ENCODE results near the gene GPC3.
"Not testable (repeated sequence)": the region's sequence is repeated elsewhere in the genome, so short reads cannot be mapped to it uniquely, and the experiment has no call there.

GPC3 gene

DNA sequence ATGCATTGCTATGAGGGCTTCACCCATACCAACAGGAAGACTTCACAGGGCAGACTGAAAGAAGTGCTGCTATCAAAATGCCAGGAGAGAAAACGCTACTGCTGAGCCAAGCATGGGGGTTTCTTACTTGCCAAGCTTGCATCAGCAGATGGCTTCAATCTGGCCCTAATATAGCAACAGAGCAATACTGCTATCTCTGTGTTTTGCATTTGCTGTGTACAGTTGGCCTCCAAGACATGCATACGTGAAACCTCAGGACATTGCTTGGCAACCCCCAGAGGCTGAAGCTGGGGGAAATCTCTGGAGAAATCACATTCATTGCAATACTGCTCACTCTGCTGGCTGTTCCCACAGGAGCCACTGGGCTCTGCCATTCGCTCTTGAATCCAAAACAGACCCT lies 442.9 kb downstream of the GPC3 start:
- no peak for DNase-seq

GRCh38 chrX:133541021-133541420 lies 444.4 kb downstream of the GPC3 start:
- no peak for DNase-seq

DNA sequence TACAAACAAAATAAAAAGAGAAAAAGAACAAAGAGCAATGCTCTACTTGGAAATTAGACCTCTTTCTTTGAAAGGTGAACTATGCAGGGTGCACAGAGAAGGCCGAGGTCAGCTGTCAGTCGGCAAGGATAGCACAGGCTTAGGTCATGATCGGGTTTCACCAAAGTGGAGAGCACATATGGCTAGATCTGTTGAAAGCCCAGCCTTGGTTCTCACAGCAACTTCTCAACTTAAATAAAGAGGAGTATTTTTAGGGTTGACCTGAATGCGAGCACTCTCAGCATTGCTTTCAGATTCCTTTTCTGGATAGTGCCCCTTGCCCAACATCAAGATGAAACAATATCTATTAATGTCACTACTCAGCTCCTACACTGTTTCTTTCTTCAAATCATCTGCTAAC lies 447.2 kb downstream of the GPC3 start:
- DNase-seq = no peak

DNA sequence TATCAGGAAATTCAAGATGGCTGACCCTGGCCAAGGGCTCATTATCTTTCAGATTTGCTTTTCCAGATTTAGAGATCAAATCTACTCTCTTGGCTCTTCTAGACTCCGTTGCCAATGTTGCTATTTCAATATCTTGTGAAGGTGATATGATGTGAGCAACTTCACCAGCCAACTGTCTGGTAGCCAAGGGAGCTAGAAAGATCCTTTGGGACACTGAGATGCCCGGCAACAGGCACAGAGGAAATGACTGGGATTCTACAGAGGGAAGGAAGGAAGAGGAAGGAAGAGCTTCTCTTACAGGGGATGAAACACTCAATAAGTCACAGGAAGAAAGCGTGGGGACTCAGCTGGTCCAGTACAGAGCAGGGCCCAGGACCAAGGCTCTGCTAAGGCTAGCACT lies 448.3 kb downstream of the GPC3 start:
- DNase-seq = no peak

GRCh38 chrX:133535066-133535465 lies 450.3 kb downstream of the GPC3 start:
- DNase-seq = no peak

DNA sequence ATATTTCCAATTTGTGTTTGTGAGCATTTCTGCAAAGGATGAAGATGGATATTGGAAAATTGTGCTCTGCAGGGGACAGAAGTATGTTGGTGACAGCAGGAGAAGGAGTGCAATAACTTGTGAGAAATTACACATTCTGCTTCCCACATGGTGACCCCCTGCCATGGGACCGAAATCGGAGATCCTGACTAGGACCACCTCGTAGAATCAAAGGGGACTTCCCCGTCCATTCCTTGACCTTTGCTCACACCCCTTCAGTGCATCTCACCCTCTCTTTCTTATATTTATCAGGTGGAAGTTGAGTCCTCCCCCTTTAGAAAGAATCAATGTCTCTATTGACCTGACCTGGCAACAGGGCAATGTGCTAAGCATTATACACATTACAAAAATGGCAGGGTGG lies 451.2 kb downstream of the GPC3 start:
- DNase-seq = no peak

DNA sequence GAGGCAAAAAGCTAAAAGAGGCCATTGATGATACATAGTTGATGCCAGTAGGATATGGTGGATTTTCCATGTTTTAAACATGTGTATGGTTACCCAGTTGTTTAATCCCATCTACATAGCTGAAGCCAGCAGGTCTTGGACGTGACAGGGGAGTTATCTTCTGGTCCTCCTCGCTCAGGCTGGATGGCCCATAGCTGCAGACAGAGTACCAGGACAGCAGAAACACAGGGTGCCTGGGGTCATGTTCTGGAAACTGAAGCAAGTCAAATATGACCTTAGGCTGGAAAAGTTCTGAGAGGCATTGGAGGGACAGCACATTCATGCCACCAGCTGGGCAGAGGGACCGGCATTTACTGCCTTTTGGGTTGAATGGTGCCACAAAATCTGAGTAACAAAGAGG lies 452.1 kb downstream of the GPC3 start:
- DNase-seq = no peak

DNA sequence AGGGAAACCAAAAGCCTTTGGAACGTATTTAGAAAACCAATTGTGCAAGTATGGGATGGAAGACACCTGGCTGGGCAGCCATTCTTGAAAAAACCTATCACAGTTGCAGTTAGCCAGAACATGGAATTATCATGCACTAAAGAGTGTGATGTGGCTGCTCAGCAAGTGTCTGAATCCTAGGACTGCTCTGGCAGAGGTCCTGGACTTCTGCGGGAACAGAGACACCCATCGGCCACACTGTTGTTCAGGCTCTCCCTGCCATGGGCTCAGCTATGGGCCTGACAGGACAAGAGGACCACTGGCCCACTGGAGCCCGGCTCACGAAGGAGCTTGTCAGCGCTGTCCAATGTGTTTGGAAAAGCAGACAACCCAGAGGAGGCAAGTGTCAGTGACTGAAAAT lies 454.4 kb downstream of the GPC3 start:
- no peak for DNase-seq

- no peak for DNase-seq
Measured at GRCh38 chrX:133529578-133529977, 455.8 kb downstream of the GPC3 start.

DNA sequence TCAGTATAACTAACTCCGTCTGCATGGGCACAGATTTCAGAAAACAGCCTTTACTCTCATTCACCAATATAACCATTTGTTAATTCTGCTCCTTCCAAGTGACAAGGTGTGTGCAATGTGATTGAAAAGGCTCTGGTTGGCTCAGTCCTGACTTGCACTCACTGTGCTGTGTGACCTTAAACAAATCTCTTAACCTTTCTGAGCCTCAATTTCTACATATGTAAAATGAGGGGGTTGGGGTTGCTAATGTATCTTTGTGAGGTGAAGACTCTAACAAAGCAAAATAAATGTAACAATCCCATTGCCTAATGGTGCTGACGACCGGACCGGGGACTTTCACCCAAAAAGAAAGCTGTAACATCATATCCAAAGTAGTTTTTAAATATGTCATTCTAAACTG lies 457.6 kb downstream of the GPC3 start:
- DNase-seq = no peak

- DNase-seq = no peak
Measured at GRCh38 chrX:133527415-133527814, 458.0 kb downstream of the GPC3 start.

GRCh38 chrX:133526773-133527172 lies 458.6 kb downstream of the GPC3 start:
- DNase-seq = not testable (repeated sequence)

DNA sequence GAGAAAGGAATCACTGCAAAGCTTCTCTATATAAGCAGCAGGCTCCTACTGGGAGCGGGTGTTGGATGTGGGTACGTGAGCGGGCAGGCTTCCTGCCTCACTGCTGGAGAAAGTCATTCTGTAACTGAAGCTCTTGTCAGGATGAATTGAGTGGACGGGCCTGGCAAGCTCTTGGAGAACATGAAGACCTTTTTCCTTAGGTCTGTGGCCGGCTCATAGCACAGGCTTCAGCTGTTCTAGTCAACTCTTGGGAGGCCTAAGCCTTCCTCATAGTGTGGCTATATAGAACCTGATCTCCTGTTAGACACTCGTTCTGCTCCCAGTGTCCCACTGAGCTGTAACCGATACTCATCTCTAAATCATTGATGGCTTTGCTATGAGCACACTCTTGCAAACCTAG lies 461.9 kb downstream of the GPC3 start:
- no peak for DNase-seq

DNA sequence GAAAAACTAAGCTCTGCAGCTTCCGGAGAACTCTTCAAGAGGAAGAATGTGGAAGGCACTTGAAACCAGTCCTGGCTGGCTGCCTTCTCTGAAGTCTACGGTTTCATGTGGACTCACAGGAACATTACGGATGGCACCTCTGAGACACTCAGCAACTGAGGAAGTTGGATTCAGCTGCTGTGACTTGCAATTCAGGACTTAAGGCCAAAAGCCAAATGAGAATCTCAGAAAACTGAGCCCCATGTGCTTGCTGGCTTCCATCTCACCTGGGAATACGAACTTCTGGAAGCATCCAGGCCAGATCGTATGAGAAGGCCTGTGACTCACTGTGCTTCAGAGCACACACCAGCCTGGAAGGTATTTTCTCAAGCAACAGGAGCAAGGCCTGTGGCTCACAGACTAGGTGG lies 462.3 kb downstream of the GPC3 start:
- DNase-seq = no peak

DNA sequence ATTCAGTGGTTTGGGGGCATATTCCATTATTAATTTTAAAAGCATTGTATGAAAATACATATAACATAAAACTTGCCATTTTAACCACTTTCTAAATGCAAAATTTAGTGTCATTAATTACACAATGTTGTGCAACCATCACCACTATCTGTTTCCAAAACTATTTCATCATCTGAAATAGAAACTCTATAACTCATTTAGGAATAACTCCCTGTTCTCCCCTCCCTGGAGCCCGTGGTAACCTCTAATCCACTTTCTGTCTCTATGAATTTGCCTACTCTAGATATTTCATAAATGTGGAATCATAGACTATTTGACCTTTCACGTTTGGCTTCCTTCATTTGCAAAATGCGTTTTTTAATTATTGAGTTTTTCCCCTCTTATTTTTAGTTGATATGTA lies 468.7 kb downstream of the GPC3 start:
- no peak for DNase-seq

GRCh38 chrX:133514486-133514885 lies 470.9 kb downstream of the GPC3 start:
- no peak for DNase-seq

DNA sequence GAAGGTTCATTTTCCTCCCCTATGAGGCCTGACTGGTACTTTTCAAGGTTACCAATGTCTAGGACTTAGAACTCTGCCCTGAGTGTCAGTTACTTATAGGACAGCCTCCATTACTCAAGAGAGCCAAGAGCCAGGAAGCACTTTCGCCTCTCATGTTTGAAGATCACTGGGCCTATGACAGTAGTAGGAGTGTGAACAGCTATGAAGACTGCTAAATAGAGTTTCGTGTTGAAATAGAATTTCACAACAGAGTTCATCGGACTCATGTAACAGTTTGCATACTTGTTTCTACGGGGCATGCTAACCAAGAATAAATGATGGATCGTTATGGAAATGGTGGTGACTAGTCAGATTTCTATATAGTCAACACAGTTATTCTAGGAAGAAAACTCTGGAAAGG lies 472.3 kb downstream of the GPC3 start:
- DNase-seq = no peak

DNA sequence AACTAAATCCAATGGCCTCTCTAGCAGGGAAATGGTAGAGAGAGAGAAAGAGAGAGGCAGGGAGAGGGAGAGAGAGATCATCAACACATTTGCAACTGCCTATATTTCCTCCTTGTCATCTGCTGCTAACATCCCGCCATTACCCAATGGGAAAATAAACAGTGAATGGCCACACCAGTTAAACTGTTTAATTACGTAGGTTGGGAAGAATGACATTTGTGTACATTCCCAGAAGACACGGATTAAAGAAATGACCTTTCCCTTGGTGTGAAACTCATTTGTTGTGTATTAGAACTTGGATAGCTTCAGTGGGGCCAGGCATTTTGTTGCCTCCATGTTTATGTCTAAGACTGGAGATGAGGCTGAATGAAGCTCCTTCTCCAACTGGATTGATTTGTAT lies 474.4 kb downstream of the GPC3 start:
- no peak for DNase-seq

DNA sequence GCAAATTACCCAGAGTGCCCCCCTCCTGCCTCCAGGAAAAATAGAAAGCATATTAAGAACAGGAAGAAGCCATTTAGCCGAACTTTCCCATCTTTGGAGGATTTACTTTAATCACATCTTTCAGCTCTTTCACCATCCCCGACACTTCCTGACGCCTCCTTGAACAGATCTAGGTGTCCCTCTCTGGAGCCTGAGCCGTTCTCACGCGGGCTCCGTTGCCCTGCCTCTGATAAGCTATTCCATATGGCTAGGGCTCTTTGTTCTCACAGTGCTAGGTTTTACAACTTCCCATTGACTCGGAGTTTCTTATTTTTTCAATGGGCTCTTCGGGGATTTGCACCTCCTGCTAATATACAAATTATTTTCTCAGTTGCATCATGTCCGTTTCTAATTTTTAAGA lies 488.0 kb downstream of the GPC3 start:
- no peak for DNase-seq

- no peak for DNase-seq
Measured at GRCh38 chrX:133495464-133496391, 489.7 kb downstream of the GPC3 start.

DNA sequence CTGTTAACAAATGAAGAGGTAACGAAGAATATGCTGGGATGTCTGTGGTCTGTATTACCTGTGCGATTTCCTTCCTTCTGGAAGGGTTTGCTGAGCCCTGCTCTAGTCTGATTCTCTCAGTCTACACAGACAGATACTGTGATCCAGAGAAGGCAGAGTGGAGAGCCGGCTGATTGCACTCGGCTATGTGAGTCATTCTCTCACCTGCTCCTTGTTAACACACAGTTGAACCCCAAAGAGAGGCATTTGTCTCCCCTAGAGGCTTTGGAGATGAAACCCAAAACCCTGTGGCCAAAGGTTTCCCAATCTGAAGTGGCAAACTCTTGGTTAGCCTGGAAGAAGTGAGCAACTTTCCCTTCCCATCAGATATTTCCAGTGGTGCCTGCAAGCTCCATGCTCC lies 492.0 kb downstream of the GPC3 start:
- no peak for DNase-seq

DNA sequence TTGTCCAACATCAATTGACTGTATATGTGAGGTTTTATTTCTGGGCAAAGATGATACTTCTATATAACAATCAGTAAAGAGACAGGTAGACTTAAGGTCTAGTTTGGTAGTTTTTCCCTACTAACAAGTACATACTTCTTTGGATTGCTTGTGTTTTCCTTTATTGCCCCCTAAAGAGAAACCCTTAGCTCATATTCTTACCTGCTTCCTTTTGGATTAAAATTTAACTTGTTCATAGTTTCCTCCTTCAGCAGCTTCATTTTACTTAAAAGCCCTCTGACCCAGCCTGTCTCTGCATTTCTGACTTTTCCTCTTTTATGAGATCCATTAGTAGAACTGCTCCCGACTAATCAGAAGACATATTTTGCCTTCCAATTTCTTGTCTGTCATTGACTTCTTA lies 494.4 kb downstream of the GPC3 start:
- no peak for DNase-seq

Measured in CD4-positive, alpha-beta T cell treated with Interleukin-4 for 1 hour (primary cell).